GM18873 (cell line): ENCODE measurements around the gene TUBGCP6.
A peak's percentile ranks its signal among the peaks of the same experiment; 100 is the strongest.

ENCODE experiments used
- ATAC-seq: cut with Tn5 transposase; IDR thresholded peaks from one replicate; pipeline ENCODE4 v1.9.1; 2021; ENCODE audit warnings: mild to moderate bottlenecking, moderate library complexity, moderate number of reproducible peaks; ENCODE audit not compliant: unreplicated experiment, low FRiP score

Gene TUBGCP6

GRCh38 chr22:50198624-50199017 is 46.2 kb downstream of the TUBGCP6 start:
- ATAC-seq, result no peak

DNA sequence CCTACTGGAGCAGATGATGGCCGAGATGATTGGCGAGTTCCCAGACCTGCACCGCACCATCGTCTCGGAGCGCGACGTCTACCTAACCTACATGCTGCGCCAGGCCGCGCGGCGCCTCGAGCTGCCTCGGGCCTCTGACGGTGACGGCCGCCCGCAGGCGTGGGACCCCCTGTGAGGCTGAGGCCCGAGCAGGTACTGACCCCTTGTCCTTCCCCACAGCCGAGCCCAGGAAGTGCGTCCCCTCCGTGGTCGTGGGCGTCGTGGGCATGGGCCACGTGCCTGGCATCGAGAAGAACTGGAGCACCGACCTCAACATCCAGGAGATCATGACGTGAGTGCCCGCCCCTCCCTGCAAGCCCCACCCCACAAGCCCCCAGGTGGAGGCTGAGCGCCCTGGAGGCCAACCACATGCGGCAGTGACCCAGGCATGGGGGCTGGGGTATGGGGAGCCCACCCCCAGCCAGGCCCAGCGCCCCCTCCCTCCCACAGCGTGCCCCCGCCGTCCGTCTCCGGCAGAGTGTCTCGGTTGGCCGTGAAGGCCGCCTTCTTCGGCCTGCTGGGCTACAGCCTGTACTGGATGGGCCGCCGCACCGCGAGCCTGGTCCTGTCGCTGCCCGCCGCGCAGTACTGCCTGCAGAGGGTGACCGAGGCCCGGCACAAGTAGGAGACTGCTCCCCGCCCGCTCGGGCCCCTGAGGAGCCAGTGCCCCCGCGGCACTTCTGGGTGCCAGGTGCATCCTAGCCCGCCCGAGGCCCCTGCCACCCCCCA is 46.8 kb downstream of the TUBGCP6 start:
- ATAC-seq, result no peak

DNA sequence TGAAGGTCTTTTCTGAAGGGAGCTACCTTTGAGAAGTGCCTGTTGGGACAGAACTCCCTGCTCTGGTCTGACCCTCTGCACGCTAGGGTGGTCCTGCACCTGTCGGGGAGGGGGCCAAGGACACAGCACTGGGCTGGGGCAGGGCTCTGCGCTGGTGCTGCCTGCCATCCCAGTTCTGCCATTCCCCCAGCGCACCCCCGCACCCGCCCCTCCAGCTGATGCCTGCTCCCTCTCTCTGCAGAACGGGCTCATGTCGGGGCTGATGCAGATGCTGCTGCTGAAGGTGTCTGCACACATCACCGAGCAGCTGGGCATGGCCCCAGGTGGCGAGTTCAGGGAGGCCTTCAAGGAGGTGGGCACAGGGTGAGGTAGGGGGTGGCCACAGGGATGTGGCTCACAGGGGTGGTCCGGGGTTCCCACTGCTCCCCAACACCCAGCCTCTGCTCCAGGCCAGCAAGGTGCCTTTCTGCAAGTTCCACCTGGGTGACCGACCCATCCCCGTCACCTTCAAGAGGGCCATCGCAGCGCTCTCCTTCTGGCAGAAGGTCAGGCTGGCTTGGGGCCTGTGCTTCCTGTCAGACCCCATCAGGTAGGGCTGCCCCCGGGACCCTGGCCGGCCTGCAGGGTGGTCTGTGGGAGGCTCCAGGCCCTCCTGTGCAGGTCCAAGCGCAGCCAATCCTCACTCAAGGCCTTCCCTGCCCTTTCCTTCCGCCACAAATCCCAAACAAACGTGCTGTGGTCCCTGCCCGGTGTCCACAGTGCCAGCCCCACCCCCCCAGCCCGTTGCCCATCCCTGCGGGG is 47.6 kb downstream of the TUBGCP6 start:
- no peak for ATAC-seq

DNA sequence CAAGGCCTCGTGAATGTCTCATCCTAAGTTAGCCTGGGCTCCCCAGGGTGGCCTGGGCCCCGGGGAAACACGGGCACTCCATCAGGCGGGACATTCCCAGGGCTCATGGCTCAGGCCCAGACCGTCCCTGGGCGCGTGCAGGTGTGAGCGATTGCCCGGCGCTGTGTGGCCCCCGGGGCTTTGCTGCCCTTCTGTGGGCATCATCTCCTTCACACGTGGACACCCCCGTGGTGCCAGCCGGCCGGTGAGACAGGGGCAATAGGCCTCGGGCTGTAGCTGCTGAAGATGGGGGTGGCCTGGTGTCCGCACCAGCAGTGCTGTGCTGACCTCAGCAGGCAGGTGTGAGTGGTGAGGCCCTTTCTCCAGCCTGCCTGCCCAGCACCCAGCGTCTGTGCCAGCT is 48.6 kb downstream of the TUBGCP6 start:
- no peak for ATAC-seq

- no peak for ATAC-seq
Observed at GRCh38 chr22:50194037-50194805, 50.6 kb downstream of the TUBGCP6 start.

DNA sequence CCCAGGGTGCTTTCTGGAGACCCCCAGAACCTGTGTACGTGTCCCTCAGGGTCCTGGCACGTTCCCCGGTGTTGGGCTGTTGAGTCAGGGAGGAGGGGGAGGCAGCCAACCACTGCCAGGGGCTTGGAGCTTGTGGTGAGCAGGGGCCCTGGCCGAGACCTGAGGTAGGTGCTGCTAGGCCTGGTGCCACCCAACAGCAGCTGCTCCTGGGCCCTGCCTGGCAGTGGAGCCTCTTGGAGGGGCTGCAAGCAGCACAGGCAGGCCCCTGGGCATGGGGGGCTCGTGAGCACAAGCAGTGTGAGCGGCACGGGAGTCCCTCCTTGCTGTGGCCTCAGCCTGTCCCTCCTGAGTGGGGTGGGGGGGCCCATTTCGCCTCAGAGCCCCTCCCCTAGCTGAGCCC is 51.2 kb downstream of the TUBGCP6 start:
- no peak for ATAC-seq

DNA sequence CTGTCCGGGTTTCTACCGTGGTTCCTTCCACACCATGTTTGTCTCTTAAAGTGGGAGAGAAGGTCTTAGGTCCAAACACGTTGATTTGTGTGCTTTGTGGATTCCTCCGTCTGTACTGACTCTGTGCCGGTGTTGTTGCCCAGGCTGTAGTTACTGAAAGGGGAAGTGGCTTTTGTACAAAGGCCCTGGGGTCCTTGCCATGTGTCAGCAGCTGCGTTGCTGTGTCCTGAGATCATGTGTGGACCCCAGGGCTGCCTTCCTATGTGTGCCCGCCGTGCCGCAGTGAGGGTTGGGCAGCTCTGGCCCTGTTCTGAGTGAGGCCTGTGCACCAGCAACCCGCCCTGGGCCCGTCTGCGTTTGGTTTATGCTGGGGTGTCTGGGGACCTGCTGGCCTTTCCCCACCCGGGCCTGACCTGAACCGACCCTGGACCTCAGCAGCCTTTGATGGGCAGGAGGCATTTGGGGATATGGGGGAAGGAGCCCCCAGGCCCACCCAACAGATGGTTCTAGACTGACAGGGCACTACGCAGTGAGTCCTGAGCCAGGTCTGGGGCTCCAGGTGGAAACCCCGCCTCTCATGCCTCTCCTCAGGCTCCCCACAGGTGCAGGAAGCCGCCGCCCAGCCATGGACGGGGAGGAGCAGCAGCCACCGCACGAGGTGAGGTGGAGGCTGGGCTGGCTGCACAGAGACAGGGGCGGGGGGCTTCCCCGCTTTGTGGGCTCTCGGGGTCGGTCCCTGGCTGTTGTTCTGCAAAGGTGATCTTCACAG is 52.2 kb downstream of the TUBGCP6 start:
- ATAC-seq, result no peak

- no peak for ATAC-seq
Observed at GRCh38 chr22:50190941-50191741, 53.7 kb downstream of the TUBGCP6 start.

- ATAC-seq, result peak; percentile 33
Observed at GRCh38 chr22:50190182-50190940, 54.5 kb downstream of the TUBGCP6 start.

DNA sequence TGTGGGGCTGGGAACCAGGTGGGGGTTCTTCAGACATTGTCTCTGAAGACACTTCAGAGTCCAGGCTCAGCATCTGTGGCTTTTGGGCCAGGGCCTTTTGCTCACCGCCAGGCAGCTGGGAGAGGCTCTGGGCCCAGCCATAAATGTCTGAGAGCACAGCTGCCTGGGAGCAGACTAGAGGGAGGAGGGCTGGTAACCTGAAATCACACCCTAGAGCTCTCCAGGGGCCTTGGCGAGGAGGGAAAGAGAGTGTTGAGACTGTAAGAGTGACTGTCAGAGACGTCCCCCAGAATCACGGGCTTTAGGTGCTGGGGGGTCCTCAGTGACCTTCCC is 55.0 kb downstream of the TUBGCP6 start:
- no peak for ATAC-seq

- ATAC-seq, result no peak
Observed at GRCh38 chr22:50189184-50189848, 55.5 kb downstream of the TUBGCP6 start.

- ATAC-seq, result no peak
Observed at GRCh38 chr22:50188356-50188755, 56.5 kb downstream of the TUBGCP6 start.

DNA sequence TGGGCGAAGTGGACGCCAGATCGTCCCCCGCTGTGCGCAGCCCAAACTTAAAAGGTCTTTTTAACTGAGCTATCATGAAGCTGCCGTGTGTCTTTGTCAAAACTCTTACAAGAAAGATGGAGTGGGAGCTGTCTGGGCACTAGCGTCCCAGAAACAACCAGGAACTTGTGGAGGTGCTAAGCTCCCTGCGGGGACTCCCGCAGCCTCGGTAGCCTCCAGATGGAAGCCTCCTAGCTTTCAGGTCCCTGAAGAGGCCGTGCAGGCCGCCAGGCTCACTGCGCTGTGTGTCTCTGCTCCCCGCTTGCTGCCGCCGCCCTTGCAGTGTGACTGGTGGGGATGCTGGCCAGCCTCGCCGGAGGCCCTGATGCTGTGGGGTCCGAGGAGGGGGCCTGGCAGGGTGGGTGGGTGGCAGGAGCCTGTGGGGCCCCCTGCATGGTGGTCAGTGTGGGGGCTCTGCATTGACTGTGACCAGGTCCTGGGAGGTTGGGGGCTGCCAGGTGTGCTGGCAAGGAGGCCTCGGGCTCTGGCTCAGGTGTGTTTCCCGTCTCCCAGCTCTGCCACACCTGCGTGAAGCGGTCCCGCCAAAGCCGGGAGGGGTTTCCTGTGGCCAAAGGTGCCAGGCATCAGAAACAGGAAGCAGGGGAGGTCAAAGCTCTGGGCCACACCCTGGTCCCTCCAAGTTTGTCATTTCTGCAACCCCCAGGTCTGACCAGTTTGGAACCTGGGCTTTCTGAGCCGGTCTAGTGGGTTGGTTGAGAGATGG is 57.9 kb downstream of the TUBGCP6 start:
- no peak for ATAC-seq

DNA sequence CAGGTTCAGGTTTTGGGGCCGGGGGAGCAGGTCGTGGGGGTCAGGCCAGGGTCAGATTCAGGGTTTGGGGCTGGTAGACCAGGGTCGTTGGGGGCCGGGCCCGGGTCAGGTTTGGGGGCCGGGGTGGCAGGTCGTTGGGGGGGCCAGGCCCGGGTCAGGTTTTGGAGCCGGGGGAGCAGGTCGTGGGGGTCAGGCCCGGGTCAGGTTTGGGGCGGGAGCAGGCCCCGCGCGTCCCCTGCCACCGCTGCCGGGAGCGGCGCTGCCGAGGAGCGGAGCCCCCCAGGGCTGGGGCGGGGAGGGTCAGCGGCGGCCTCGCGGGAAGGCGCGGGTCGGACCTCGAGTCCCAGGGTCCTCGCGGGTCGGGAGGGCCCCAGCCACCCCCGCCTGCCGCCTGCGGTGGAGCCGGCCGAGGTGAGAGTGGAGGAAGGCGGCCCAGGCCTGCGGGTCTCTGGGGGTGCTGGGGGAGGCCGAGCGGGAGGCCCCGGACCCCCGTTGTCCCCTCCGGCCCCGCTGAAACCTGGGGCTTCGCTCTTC is 58.6 kb downstream of the TUBGCP6 start:
- no peak for ATAC-seq

DNA sequence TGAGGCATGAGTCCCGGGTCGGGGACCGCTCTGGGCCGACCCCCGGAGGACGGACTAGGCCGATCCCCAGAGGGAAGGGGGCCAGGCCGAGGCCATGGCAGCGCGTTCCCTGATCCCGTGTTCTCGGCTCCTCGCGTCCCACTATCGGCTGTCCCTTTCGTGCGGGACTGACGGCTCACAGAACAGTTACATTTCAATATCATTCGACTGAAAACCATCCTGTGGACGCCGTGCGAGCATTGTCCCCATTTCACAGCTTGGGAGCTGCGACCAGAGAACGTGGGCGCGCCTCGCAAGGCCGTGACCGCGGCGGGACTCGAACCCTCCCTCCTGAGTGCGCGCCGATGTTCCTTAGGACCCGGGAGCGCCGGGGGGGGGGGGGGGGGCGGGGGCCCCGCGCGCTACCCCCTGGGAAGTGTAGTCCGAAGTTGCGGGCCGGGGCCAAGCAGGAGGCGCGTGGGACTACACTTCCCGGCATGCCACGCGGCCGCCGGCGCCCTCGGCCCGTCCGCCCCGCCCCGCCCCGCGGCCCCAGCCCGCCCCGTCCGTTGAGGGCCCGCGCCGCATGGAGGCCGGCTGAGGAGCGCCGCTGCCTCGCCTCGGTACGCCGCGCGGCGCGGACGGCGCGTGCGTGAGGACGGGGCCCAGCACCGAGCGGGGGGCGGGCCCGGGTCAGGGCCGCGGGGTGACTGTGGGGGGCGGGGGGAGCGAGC is 59.3 kb downstream of the TUBGCP6 start, which contains the start of gene TRABD:
TRABD (plus strand) TSS at position 539 of the 713 bp plus-strand sequence. CDS start 7,148 bp downstream, outside the sequence.
- ATAC-seq, result no peak

DNA sequence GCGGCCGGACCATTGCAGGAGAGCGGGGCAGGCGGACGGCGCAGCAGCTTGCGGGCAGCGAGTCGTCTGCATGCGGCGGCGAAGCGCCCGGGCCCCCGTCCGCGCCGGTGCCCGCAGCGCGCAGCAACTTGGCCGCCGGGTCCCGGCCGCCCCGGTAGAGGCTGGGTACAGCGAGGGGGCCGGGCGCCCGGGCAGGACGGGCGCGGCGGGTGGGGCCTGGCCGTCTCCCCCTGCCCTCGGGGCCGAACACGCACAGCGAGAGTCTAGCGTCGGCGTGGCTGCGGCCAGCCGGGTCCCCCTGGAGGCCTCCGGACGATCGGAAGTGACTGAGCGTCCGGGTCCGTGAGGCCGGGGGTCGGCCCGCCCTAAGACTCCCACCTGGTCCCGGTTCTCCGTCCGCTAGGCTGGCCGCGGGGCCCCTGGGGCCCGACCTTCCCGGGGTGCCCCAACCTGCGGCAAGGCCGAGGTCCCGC is 59.9 kb downstream of the TUBGCP6 start:
- ATAC-seq, result no peak
